HS-5 (cell line): ENCODE results near the gene HES5.

ENCODE experiments used
- DNase-seq: peaks from one replicate; pipeline ENCODE4 v3.0.0-alpha.2; 2012; ENCODE audit warnings: low read depth

HES5 gene

DNA sequence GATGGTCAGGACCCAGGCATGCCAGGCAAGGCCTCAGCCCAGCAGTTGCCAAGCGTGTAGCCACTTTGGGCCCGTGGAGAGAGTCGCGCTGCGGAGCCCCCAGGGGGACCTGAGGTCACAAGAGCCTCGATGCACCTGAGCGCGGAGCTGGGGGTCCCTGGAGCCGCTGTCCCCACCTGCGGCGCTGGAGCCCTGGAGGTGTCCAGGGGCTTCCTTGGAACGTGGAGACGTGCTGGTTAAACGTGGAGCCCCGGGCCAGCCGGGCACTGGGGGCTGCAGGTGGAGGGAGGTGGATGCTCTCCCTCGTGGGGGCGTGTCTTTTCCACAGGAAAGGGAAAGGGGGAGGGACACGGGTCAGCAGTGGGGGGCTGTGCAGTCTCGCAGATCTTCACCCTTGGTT lies 50.9 kb downstream of the HES5 start:
- no peak for DNase-seq
